ENCODE measurements around the gene SELENBP1.

Gene SELENBP1

DNA sequence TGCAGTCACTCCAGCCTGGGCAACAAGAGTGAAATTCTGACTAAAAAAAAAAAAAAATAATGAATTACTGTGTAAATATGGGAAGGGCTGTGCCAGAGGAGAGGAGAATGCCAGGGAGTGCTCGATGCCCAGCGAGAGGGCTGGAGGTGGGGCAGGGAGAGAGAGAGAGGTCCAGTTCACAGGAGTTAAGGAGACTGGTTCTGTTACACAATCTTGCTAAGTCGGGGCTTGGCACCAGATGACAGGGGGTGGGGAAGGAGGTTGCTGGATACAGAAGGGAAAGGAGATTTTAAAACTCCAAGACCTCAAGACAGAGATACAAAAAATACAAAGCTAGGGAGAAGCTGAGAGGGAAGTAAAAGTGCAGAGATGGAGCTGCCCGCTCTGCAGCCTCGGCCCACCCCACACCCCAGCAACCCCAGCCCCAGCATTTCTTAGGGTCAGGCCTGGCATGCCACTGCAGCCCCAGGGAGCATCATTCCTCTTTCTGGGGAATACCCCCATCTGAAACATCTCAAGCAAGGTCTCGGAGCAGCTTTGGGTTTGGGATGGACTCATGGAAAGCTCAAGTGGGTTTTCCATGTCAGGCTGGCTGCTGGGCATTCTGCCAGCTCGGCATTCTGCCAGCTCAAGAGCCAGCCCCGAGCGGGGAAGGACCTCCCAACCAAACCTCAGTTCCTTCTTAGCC is 991 bp downstream of the SELENBP1 start:
- TF ChIP-seq POLR2AphosphoS5 (IDR thresholded peaks at IDR 0.05; ENCODE audit: low read depth, low read length) (no peak), POLR2A (IDR thresholded peaks at IDR 0.05; ENCODE audit: low read depth, low read length) (no peak), TAF1 (IDR thresholded peaks at IDR 0.05; ENCODE audit: borderline replicate concordance, low read depth, low read length) (no peak)
- FAIRE-seq = no peak
- DNase-seq (ENCODE audit: insufficient read length) = no peak

DNA sequence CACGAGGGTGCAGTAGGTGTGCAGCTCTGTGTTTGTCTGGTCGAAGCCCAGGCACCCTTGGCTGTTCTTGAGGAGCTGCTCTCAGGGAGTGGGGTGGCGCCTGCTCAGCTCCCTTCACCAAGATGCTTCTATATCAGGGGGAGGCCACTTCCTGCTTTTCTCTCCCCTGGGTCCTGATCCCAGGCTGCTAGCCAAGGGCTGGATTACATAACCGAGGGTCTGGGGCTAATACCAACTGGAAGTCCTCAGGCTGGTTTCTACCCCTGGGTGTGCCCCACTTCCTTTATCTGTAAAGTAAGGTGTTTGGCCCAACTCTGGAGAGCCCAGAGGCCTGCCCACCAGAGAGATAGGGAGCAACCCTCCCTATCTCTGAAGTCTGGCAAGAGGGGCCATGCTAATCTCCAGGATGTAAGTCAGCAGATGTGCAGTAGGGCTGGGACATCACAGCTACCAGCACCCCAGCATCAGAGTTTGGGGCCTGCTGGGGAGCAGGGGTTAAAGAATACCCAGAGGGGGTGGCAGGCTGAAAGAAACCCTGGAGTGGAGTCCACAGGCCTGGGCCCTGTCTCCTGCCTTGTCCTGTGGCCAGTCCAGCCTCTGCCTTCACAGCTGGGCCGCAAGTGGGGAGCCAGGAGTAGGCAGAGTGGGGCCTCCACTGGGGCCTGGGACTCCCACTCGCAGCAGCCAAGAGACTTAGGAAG is 2.1 kb downstream of the SELENBP1 start:
- no peak for FAIRE-seq
- TF ChIP-seq POLR2A (IDR thresholded peaks at IDR 0.05; ENCODE audit: low read depth, low read length) = no peak
- no peak for TF ChIP-seq TAF1 (IDR thresholded peaks at IDR 0.05; ENCODE audit: borderline replicate concordance, low read depth, low read length)
- no peak for TF ChIP-seq POLR2AphosphoS5 (IDR thresholded peaks at IDR 0.05; ENCODE audit: low read depth, low read length)
- DNase-seq (ENCODE audit: insufficient read length) = no peak

DNA sequence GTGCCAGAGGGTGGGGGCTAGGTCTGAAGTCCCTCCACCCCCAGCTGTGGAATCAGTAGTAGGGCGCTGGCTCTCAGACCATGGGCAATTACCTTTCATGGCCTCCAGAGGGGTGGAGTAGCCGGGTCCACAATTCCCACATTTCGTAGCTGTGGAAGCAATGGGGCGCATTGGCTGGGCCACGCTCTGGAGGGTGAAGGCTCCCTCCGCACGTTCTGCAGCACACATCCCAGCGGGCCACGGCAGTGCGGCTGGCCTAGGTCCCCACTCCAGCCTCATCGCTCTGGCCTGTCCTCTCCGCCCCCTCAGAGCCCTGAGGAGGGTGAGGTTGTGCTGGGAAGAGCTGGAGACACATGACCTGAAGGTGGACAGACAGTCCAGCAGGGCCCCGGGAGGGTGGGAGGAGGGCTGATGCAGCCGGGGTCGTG is 2.9 kb downstream of the SELENBP1 start:
- DNase-seq (ENCODE audit: insufficient read length) (no peak), FAIRE-seq (no peak)
- no peak for TF ChIP-seq POLR2A (IDR thresholded peaks at IDR 0.05; ENCODE audit: low read depth, low read length)
- TF ChIP-seq POLR2AphosphoS5 (IDR thresholded peaks at IDR 0.05; ENCODE audit: low read depth, low read length) = no peak
- TF ChIP-seq TAF1 (IDR thresholded peaks at IDR 0.05; ENCODE audit: borderline replicate concordance, low read depth, low read length) = no peak

DNA sequence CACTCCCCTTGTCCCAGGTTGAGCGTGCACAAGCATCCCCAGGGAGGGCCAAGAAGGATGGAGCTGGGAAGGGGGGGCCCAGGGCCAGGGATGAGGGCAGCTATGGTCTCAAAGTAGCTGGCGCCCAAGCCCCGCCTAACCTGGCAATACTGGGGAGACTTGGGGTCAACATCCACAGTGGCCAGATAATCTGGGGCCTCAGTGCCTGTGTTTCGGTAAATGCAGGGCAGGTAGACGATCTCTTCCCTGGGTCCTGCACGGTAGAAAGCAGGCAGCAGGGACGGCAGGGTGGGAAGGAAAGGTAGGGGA is 3.2 kb downstream of the SELENBP1 start:
- FAIRE-seq (no peak), DNase-seq (ENCODE audit: insufficient read length) (no peak)
- no peak for TF ChIP-seq POLR2AphosphoS5 (IDR thresholded peaks at IDR 0.05; ENCODE audit: low read depth, low read length)
- no peak for TF ChIP-seq TAF1 (IDR thresholded peaks at IDR 0.05; ENCODE audit: borderline replicate concordance, low read depth, low read length)
- TF ChIP-seq POLR2A (IDR thresholded peaks at IDR 0.05; ENCODE audit: low read depth, low read length) = no peak

DNA sequence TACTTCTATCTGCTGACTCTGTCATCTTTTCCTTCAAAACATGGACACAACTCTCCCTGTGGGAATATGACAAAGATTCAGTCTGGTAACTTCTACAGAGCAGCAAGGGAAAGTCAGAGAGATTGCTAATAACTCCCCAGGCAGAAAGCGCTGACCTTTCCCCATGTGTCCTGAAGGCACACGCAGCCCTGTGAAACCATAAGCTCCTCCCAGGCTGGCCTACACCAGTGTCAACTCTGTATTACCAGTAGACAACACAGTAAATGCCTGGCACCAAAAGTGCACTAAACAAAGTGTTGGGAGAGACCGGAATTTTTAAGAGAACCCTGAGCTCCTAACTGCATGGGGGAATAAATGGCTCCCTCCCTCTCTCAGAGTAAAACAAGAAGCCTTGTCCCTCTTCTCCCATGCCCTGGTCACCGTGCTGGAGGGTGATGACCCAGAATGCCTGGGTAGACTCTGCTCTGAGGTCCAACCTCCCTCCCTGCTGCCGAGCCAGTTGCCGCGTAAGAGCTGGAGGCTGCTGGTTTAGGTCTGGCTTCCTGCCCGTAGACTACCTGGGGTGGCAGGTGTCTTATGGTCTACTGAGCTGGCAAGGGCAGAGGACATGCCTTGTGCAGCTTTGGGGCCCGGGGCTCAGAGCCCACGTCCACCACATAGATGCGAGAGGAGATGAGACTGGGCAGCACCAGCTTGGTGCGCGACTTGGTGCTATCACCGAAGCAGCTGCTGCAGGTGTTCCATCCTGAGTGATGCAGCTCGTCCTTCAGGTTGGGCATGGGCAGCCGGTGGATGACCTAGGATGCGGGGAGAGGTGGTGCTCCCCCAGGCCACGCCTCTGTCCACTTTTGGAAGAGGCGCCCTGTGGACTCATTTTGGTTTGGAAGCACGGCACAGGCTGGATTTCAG is 3.9 kb downstream of the SELENBP1 start:
- DNase-seq (ENCODE audit: insufficient read length) = no peak
- TF ChIP-seq TAF1 (IDR thresholded peaks at IDR 0.05; ENCODE audit: borderline replicate concordance, low read depth, low read length) = no peak
- TF ChIP-seq POLR2A (IDR thresholded peaks at IDR 0.05; ENCODE audit: low read depth, low read length) = no peak
- no peak for TF ChIP-seq POLR2AphosphoS5 (IDR thresholded peaks at IDR 0.05; ENCODE audit: low read depth, low read length)
- FAIRE-seq = no peak

DNA sequence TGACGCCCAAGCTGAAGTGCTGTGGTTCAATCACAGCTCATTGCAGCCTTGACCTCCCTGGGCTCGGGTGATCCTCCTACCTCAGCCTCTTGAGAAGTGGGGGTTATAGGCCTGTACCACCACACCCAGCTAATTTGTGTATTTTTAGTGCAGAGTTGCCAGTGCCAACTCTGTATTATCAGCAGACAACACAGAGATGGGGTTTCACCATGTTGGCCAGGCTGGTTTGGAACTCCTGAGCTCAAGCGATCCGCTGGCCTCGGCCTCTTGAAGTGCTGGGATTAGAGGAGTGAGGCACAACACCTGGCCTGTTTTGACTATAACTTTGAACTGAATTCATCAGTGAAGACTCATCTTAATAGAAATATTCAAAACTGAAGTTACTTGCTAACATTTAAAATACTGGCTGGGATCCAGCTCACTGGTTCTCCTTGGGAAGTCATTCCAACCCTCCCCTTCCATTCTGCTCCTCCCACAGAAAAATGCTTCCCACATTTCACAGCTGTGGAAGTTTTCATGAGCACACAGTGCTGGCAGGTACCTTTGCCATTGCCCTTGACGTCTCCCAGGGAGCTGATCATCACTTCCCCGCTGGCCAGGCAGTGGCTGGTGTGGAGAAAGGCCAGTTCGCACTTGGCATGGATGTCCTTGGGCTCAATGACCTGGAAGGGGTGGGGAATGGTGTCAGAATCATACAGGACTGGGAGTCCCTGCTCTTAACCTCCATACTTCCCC is 4.7 kb downstream of the SELENBP1 start:
- DNase-seq (ENCODE audit: insufficient read length) = no peak

DNA sequence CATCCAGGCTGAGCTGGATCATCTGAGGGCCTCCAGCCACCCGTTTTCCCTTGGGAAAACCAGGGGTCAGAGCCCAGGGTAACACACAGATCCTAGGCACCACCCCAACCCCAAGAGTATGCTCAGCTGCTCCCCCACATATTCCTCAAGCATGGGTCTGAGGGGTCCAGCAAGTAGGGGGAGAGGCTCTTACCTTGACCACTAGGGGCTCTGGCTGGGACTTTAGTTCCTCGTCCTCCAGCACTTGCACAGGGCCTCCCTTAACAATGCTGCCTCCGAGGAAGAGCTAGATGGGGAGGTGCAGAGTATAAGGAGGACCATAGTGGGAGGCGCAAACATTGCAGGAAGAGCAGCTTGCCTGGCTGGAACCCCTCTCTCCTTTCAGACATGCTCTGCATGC is 7.5 kb downstream of the SELENBP1 start:
- DNase-seq (ENCODE audit: insufficient read length) = no peak
- TF ChIP-seq POLR2AphosphoS5 (IDR thresholded peaks at IDR 0.05; ENCODE audit: low read depth, low read length) (no peak), TAF1 (IDR thresholded peaks at IDR 0.05; ENCODE audit: borderline replicate concordance, low read depth, low read length) (no peak), POLR2A (IDR thresholded peaks at IDR 0.05; ENCODE audit: low read depth, low read length) (no peak)
- no peak for FAIRE-seq

More for the DNA sequence above, 4.7 kb downstream of the SELENBP1 start:
- no peak for TF ChIP-seq TAF1 (IDR thresholded peaks at IDR 0.05; ENCODE audit: borderline replicate concordance, low read depth, low read length)
- no peak for TF ChIP-seq POLR2A (IDR thresholded peaks at IDR 0.05; ENCODE audit: low read depth, low read length)
- no peak for TF ChIP-seq POLR2AphosphoS5 (IDR thresholded peaks at IDR 0.05; ENCODE audit: low read depth, low read length)
- no peak for FAIRE-seq

DNA sequence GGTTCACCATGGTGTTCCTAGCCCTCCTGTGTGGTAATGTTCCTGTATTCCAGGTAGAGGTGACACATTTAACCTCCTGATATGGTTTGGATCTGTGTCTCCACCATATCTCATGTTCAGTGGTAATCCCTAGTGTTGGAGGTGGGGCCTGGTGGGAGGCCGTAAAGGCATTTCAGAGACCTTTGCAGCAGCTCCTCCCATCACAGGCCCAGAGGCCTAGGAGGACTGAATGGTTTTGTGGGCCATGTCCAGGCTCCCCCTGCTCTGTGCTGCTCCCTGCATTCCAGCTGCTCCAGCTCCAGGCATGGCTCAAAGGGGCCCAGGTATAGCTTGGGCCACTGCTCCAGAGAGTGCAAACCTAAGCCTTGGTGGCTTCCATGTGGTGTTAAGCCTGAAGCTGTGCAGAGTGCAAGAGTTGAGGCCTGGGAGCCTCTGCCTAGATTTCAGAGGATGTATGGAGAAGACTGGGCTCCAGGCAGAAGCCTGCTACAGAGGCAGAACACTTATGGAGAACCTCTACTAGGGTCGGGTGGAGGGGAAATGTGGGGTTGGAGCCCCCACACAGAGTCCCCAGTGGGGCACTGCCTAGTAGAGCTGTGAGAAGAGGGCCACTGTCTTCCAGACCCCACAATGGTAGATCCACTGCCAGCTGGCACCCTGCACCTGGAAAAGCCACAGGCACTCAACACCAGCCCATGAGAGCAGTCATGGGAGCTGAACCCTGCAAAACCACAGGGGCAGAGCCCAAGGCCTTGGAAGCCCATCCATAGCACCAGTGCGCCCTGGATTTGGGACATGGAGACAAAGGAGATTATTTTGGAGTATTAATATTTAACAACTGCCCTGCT is 10.0 kb downstream of the SELENBP1 start:
- DNase-seq (ENCODE audit: insufficient read length) (no peak), FAIRE-seq (no peak)
- TF ChIP-seq TAF1 (IDR thresholded peaks at IDR 0.05; ENCODE audit: borderline replicate concordance, low read depth, low read length) (no peak), POLR2AphosphoS5 (IDR thresholded peaks at IDR 0.05; ENCODE audit: low read depth, low read length) (no peak), POLR2A (IDR thresholded peaks at IDR 0.05; ENCODE audit: low read depth, low read length) (no peak)

DNA sequence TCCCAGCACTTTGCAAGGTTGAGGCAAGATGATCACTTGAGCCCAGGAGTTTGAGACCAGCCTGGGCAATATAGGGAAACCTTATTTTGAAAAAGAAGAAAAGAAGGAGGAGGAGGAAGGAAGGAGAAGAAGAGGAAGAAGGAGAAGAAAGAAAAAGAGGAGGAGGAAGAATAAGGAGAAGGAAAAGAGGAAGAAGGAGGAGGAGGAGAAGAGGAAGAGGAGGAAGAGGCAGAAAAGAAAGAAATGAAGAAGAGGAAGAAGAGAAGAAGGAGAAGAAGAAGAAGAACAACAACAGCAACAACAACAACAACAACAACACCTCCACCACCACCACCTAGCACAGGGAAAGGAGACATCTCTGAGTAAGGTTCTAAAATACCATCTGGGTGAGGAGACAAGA is 10.6 kb downstream of the SELENBP1 start:
- DNase-seq (ENCODE audit: insufficient read length) = no peak
- no peak for TF ChIP-seq POLR2A (IDR thresholded peaks at IDR 0.05; ENCODE audit: low read depth, low read length)
- no peak for TF ChIP-seq POLR2AphosphoS5 (IDR thresholded peaks at IDR 0.05; ENCODE audit: low read depth, low read length)
- no peak for TF ChIP-seq TAF1 (IDR thresholded peaks at IDR 0.05; ENCODE audit: borderline replicate concordance, low read depth, low read length)
- no peak for FAIRE-seq

DNA sequence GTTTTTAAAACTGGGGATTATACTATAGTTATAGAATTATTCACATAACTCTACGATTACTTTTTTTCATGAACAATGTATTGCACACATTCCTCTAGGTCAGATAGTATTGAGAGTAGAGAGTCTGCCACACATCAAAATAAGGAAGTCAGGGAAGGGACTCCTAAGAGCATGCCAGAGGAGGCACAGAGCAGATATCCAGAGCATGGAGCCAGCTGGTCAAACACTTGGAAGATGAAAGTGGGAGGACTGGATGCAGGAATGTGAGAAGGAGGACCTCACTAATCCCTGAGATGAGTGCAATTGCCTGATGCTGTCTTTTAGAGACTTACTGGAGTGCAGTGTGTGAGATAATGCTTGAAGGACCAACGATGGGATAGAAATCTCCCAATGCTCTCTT is 15.8 kb downstream of the SELENBP1 start:
- FAIRE-seq = no peak
- TF ChIP-seq POLR2AphosphoS5 (IDR thresholded peaks at IDR 0.05; ENCODE audit: low read depth, low read length) = no peak
- TF ChIP-seq TAF1 (IDR thresholded peaks at IDR 0.05; ENCODE audit: borderline replicate concordance, low read depth, low read length) = no peak
- TF ChIP-seq POLR2A (IDR thresholded peaks at IDR 0.05; ENCODE audit: low read depth, low read length) = no peak
- no peak for DNase-seq (ENCODE audit: insufficient read length)
